ENCODE data around the gene PRPF40B.

PRPF40B gene

GRCh38 chr12:49687941-49688340 is 64.6 kb downstream of the PRPF40B start:
- DNase-seq (ENCODE audit: low spot score): no peak

DNA sequence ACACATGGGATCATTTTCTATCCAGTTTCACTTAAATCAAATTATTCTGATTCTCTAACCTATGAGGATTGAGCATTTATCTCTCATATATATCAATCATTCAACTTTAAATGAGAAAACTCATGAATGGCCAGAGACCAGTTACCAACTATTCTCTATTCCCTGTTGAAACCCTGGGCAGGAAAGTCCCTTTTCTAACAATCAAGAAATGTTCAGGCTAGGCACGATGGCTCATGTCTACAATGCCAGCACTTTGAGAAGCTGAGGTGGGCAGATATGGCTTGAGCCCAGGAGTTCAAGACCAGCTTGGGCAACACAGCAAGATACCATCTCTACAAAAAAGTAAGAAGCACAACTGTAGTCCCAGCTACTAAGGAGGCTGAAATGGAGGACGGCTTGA is 65.9 kb downstream of the PRPF40B start:
- DNase-seq (ENCODE audit: low spot score): no peak

GRCh38 chr12:49689785-49690184 is 66.4 kb downstream of the PRPF40B start:
- no peak for DNase-seq (ENCODE audit: low spot score)

- DNase-seq (ENCODE audit: low spot score): no peak
Measured at GRCh38 chr12:49692851-49693250, 69.5 kb downstream of the PRPF40B start.

GRCh38 chr12:49693931-49694444 is 70.6 kb downstream of the PRPF40B start:
- no peak for DNase-seq (ENCODE audit: low spot score)

Measured in HuH-7 (cell line).